Suppressor macrophage (primary cell): ENCODE measurements around the gene DENND4C.

ENCODE experiments used
- DNase-seq, 4 experiments: peaks; one replicate each; pipeline ENCODE4 v3.0.0-alpha.2; 2020 to 2022

Gene DENND4C

DNA sequence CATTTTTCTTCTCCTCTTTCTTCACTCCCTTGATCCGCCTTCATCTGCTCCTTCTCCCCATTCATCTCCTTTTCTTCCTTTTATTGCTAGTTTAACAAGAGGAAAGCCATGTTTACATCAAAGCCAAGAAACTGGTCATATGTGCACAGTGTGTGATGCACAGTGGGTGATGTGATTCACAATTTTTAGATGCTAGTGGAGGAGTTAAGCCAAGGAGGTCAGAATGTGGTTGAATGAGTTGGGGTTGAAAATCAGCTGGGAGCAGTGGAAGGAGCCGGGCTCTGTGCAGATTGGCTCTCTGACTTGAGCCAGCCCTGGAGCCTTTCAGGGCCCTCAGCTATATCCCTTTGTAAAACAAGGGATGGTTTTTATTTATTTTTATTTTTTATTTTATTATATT lies 185.7 kb downstream of the DENND4C start:
- no peak for DNase-seq

GRCh38 chr9:19420877-19421276 lies 190.4 kb downstream of the DENND4C start:
- no peak for DNase-seq
